Stimulated activated CD8-positive, alpha-beta memory T cell treated with anti-CD3 and anti-CD28 coated beads, Interleukin-15, amount 100 ng/mL, for 48 hours (primary cell): ENCODE results near the gene IL13RA2.

Experiments
- DNase-seq, 2 donors: peaks; one replicate each; pipeline ENCODE4 v3.0.0-alpha.2; 2020; ENCODE audit warnings: low read depth in 2 of 2

The IL13RA2 gene

GRCh38 chrX:114985967-114986592 is 31.3 kb downstream of the IL13RA2 start:
- no peak for DNase-seq

- no peak for DNase-seq
Observed at GRCh38 chrX:114976292-114976691, 41.1 kb downstream of the IL13RA2 start.

DNA sequence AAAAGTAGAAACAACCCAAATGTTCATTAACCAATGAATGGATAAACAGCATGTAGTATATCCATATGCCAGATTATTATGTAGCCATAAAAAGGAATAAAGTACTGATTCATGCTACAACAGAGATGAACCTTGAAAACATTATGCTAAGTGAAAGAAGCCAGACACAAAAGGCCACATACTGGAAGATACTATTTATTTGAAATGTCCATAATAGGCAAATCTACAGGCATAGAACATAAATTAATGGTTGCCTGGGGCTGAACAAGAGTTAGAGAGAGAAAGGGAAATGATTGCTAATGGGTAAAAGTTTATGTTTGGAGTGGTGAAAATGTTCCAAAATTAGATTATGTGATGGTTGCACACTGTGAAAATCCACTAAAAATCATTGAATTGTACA is 44.4 kb downstream of the IL13RA2 start:
- DNase-seq: no peak

DNA sequence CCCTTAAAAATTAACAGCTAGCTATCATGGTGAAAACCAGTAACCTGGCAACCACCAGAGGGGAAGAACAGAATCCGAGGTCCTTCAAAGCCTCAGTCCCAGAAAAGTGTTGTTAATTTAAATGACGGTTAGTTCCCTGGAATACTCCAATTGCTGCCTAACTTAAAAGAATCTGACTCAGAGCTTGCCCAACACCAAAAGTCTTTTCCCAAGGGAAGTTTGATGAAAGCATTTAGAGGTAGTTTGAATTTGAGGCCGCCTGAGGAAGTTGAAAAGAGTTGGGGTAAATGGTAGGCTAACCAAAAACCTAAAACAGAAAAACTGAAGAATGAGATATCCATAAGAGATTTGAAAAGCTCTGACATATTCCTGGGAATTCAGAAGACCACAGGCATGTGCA is 46.6 kb downstream of the IL13RA2 start:
- no peak for DNase-seq

DNA sequence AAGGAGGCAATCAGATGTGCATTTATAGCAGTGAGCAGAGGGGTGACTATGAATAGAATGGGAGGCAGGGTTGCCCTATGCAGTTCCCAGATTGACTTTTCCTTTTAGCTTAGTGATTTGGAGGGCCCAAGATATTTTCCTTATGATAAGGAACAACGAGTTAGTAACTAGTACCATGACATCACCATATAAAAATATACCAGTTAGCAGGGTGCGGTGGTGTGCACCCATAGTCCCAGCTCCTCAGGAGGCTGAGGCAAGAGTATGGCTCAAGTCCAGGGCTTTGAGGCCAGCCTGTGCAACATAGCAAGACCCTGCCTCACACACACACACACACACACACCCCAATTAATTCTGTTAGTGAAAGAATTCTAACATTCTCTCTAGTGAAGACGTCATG is 53.0 kb downstream of the IL13RA2 start:
- DNase-seq: no peak

GRCh38 chrX:114962209-114962608 is 55.2 kb downstream of the IL13RA2 start:
- no peak for DNase-seq

GRCh38 chrX:114959729-114960128 is 57.7 kb downstream of the IL13RA2 start:
- no peak for DNase-seq
